NCI-H2107 treated with DMSO at 0.1 percent for 48 hours (cell line): ENCODE measurements around the gene OR5D18.
"Not testable (repeated sequence)": the region's sequence is repeated elsewhere in the genome, so short reads cannot be mapped to it uniquely, and the experiment has no call there.

Experiments used
- DNase-seq: peaks from one replicate; lab custom pipeline; 2025; ENCODE audit not compliant: unreplicated experiment; lab: John Stamatoyannopoulos, UW

OR5D18 gene

DNA sequence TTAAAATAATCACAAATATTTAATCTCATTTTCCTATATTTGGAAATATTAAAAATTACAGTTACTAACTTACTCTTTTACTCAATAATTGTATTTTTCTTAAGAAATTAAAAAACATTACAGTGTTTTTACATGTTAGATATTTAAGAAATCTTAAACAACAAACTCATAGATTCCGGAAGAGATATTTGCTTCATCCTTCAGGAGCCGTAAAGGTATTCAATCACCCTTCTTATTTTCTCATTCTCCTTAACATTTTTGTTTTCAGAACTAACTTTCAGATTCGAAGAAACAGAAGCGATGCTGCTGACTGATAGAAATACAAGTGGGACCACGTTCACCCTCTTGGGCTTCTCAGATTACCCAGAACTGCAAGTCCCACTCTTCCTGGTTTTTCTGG lies at the start of gene OR5D18:
Gene OR5D18, plus strand, starts transcription at position 301 of the 400 bp plus-strand sequence. Its CDS starts 0 bp downstream, at position 301.
- DNase-seq, result no peak

DNA sequence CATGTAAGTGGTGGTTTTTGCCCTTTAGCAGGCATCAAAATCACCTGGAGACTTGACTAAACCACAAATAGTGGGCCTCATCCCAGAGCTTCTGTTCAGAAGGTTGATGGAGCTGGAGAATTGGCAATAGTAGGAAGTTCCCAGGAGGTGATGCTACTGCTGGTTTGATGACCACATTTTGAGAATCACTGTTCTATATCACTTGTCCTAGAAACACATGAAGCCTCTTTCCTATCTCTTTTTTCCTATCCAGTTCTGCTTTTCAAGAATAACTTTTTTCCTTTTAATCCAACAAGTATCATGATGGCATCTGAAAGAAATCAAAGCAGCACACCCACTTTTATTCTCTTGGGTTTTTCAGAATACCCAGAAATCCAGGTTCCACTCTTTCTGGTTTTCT lies 46.3 kb upstream of the OR5D18 start, which contains the start of gene OR5D13:
Gene OR5D13, plus strand, starts transcription at position 301 of the 400 bp plus-strand sequence. Its CDS starts 0 bp downstream, at position 301.
- DNase-seq, result no peak

- DNase-seq, result no peak
Observed at GRCh38 chr11:55791606-55792005, 27.8 kb upstream of the OR5D18 start.

DNA sequence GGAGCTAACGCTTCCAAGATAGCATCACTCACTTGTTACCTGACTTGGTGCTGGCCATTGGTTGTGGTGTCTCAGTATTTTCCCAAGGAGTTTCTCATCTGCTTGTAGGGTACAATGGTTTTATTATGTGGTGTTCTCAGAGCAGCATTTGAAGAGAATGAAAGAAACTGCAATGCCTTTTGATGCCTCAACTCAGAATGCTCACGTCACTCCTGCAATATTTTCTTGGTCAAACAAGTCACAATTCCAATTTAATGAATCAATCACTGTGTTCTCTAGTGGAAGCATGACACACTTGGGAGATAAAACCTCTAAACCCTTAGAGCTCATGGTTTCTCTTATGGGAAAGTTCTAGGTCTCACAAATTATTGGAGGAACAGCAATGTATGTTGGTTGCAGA lies 26.1 kb upstream of the OR5D18 start:
- DNase-seq, result no peak

DNA sequence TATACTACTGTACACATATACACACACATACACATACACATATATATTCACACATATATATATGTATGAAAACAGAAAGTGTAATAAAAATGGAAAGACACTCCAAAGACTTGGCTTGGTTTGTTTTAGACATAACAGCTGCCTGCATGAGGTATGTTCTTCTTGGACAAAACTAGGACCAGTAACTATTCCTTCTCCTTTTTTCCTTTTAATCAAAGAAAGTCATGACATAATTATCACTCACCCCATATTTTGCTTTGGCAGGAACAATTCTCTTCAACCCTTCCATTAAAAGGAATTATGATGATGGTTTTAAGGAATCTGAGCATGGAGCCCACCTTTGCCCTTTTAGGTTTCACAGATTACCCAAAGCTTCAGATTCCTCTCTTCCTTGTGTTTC lies 24.2 kb upstream of the OR5D18 start, which contains the start of gene OR5D14:
Gene OR5D14, plus strand, starts transcription at position 301 of the 400 bp plus-strand sequence. Its CDS starts 0 bp downstream, at position 301.
- DNase-seq, result no peak

- DNase-seq, result no peak
Observed at GRCh38 chr11:55806248-55806647, 13.2 kb upstream of the OR5D18 start.

DNA sequence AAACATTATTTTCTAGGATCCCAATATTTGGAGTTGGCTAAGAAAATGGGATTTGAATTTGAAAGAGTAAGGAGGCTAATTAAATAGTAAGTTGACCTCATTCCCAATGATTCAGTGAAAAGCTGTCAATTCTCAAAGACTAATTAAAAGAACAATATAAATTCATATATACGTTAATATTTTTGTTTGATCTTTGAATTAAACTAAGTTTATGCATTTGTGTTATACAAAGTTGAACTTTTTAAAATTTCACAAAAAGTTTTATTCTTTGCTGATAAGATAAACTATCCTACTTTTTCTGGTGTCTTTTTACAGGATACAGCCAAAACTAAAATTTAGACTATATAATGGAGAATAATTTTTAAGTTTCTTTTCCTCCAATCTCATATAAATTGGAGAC lies 8.4 kb upstream of the OR5D18 start, which contains the start of gene OR5L1:
Gene OR5L1, plus strand, starts transcription at position 301 of the 400 bp plus-strand sequence. CDS start 100 bp downstream, outside the sequence.
- DNase-seq, result no peak

DNA sequence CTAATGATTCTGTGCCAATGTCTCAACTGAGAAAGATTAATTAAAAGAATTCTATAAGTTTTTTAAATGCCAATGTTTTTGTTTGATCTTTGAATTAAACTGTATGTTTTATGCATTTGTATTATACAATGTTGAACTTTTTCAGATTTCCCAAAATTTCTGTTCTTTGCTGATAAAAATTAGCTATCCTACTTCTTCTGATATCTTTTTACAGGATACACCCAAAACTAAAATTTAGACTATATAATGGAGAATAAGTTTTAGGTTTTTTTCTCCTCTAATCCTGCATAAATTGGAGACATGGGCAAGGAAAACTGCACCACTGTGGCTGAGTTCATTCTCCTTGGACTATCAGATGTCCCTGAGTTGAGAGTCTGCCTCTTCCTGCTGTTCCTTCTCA lies 7.5 kb downstream of the OR5D18 start, which contains the start of gene OR5L2:
Gene OR5L2, plus strand, starts transcription at position 301 of the 400 bp plus-strand sequence. Its CDS starts 0 bp downstream, at position 301.
- DNase-seq, result no peak

DNA sequence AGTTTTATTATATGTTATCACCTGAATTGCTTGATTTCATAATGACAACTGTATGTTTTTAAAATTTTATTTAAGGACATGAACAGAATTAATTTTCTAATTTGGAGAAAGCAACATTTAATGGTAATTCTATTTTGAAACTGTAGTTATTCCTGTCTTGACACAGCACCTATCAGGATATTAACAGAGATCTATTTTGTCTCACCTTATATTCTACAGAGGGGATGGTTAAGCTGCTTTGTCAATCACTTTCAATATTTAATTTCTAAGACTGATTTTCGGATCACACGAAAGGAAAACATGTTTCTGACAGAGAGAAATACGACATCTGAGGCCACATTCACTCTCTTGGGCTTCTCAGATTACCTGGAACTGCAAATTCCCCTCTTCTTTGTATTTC lies 19.0 kb downstream of the OR5D18 start, which contains the start of gene OR5D16:
Gene OR5D16, plus strand, starts transcription at position 301 of the 400 bp plus-strand sequence. Its CDS starts 0 bp downstream, at position 301.
- no peak for DNase-seq

GRCh38 chr11:55847453-55847852 lies 28.0 kb downstream of the OR5D18 start:
- no peak for DNase-seq

DNA sequence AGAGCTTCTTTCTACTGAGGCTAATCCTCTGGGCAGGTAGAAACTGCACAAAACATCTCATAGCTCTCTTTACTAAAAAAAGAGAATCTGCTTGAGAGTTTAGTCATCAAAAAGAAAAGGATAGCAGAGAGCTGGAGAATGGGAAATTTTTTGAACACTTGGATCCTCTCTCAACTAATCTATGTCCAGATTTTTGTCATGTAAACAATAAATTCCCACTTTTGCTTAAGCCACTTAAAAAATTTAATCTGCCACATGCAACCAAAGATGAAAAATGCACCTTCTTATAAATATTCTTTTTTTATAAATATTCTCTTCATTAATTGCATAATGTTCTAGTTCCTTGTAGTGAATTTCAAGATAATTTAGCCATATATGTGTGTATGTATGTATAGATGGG lies 29.6 kb downstream of the OR5D18 start:
- DNase-seq, result no peak

GRCh38 chr11:55852141-55852540 lies 32.7 kb downstream of the OR5D18 start:
- DNase-seq, result no peak

DNA sequence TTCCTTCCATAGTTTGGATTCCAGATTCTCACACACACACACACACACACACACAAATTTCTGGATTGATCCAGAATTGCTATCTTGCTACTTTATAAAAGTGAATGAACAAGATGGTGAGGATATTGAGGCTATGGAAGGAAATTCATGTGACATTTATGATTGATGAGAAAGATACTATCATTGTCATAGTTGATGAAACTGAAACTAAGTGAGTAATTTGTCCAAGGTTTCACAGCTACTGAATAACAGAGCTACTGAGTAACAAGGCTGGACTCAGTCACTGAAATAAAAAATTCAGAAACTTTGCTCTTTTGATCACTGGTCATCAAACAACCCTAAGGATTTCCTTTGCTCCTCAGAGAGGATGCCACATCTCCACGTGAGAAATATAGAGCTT lies 35.3 kb downstream of the OR5D18 start:
- DNase-seq, result no peak

GRCh38 chr11:55867354-55867753 lies 47.9 kb downstream of the OR5D18 start:
- not testable (repeated sequence) for DNase-seq
